GM18511 (cell line): Measurements from ENCODE around the gene MN1.
"Not testable (repeated sequence)": the region's sequence is repeated elsewhere in the genome, so short reads cannot be mapped to it uniquely, and the experiment has no call there.

Experiments used
- ATAC-seq: cut with Tn5 transposase; IDR thresholded peaks from one replicate; pipeline ENCODE4 v1.9.1; 2021; ENCODE audit warnings: mild to moderate bottlenecking, moderate library complexity; ENCODE audit not compliant: unreplicated experiment

The MN1 gene

GRCh38 chr22:27746918-27747317 is 54.6 kb downstream of the MN1 start:
- ATAC-seq = no peak

- ATAC-seq = no peak
Observed at GRCh38 chr22:27745809-27746208, 55.7 kb downstream of the MN1 start.

- ATAC-seq = no peak
Observed at GRCh38 chr22:27745154-27745553, 56.4 kb downstream of the MN1 start.

GRCh38 chr22:27744078-27744477 is 57.5 kb downstream of the MN1 start:
- ATAC-seq = not testable (repeated sequence)

- ATAC-seq = no peak
Observed at GRCh38 chr22:27740202-27740748, 61.3 kb downstream of the MN1 start.

- no peak for ATAC-seq
Observed at GRCh38 chr22:27737521-27737920, 64.0 kb downstream of the MN1 start.

GRCh38 chr22:27734066-27734465 is 67.5 kb downstream of the MN1 start:
- no peak for ATAC-seq

- ATAC-seq = no peak
Observed at GRCh38 chr22:27732841-27733240, 68.7 kb downstream of the MN1 start.

GRCh38 chr22:27732391-27732790 is 69.2 kb downstream of the MN1 start:
- no peak for ATAC-seq

- no peak for ATAC-seq
Observed at GRCh38 chr22:27731621-27732020, 69.9 kb downstream of the MN1 start.

GRCh38 chr22:27730641-27731433 is 70.7 kb downstream of the MN1 start:
- no peak for ATAC-seq

- ATAC-seq = no peak
Observed at GRCh38 chr22:27729246-27729645, 72.3 kb downstream of the MN1 start.

- no peak for ATAC-seq
Observed at GRCh38 chr22:27727673-27728451, 73.7 kb downstream of the MN1 start.

GRCh38 chr22:27726686-27727449 is 74.7 kb downstream of the MN1 start:
- no peak for ATAC-seq

GRCh38 chr22:27726331-27726685 is 75.2 kb downstream of the MN1 start:
- ATAC-seq = no peak

GRCh38 chr22:27725661-27726060 is 75.9 kb downstream of the MN1 start:
- ATAC-seq = no peak

- ATAC-seq = no peak
Observed at GRCh38 chr22:27724709-27725108, 76.8 kb downstream of the MN1 start.

- ATAC-seq = no peak
Observed at GRCh38 chr22:27724157-27724556, 77.4 kb downstream of the MN1 start.

GRCh38 chr22:27723708-27724107 is 77.8 kb downstream of the MN1 start:
- no peak for ATAC-seq

GRCh38 chr22:27723158-27723557 is 78.4 kb downstream of the MN1 start:
- no peak for ATAC-seq

- no peak for ATAC-seq
Observed at GRCh38 chr22:27720860-27721259, 80.7 kb downstream of the MN1 start.
